ENCODE data around the gene SRMS. TPM values are rescaled to one million over a fixed set of nuclear protein-coding genes. Genes with fewer than 3 reads are reported as not detected.
"Not testable (repeated sequence)": the region's sequence is repeated elsewhere in the genome, so short reads cannot be mapped to it uniquely, and the experiment has no call there.

SRMS gene
- total RNA-seq, 1 donor from 2014 or later: not detected

- Mint-ChIP-seq H3K4me3 (peak overlapping the region; percentile 84), H3K27me3 (ENCODE audit: insufficient read depth) (peaks cover 4% of the 10 kb centered on the region), H3K9me3 (no peaks in the 10 kb centered on the region), H3K4me1 (ENCODE audit: low read depth) (no peaks in the 10 kb centered on the region), H3K36me3 (ENCODE audit: low read depth) (peaks cover 12% of the 10 kb centered on the region), H3K27ac (peak overlapping the region; percentile 68)
- DNase-seq (ENCODE audit: low spot score): no peak
- intact Hi-C loops (cut with micrococcal nuclease): loop anchor here (2.0 kb wide), 1 partner anchor 105 kb away; the partner anchor contains the start of gene GMEB2
Observed at GRCh38 chr20:63521602-63522001, 25.9 kb downstream of the SRMS start.

- H3K4me3 Mint-ChIP-seq: peak overlapping the region; percentile 84
- H3K9me3 Mint-ChIP-seq: no peaks in the 10 kb centered on the region
- H3K36me3 Mint-ChIP-seq (ENCODE audit: low read depth): peaks cover 12% of the 10 kb centered on the region
- intact Hi-C loops (cut with micrococcal nuclease): loop anchor here (1.0 to 2.0 kb wide), 6 partner anchors 16 to 542 kb away; partner anchors contain the start of genes GMEB2, PTK6, TCEA2 and TPD52L2
- peak; percentile 72 for DNase-seq (ENCODE audit: low spot score)
- peak overlapping the region; percentile 68 for H3K27ac Mint-ChIP-seq
- no peaks in the 10 kb centered on the region for H3K4me1 Mint-ChIP-seq (ENCODE audit: low read depth)
- peaks cover 4% of the 10 kb centered on the region for H3K27me3 Mint-ChIP-seq (ENCODE audit: insufficient read depth)
Observed at GRCh38 chr20:63520934-63521601, 26.5 kb downstream of the SRMS start.

GRCh38 chr20:63520504-63520933, 27.0 kb downstream of the SRMS start, which contains the start of gene PPDPF:
TSS of gene PPDPF (plus strand) at chr20:63520765. CDS start at chr20:63521309, 544 bp downstream.
- H3K4me3 Mint-ChIP-seq: peak within 1 kb of the TSS; percentile 84
- no peaks in the 10 kb centered on the region for H3K9me3 Mint-ChIP-seq

GRCh38 chr20:63519668-63520503, 27.7 kb downstream of the SRMS start:
- Mint-ChIP-seq H3K9me3 (no peaks in the 10 kb centered on the region), H3K36me3 (ENCODE audit: low read depth) (peaks cover 12% of the 10 kb centered on the region), H3K4me3 (peak overlapping the region; percentile 74), H3K4me1 (ENCODE audit: low read depth) (no peaks in the 10 kb centered on the region), H3K27me3 (ENCODE audit: insufficient read depth) (peaks cover 4% of the 10 kb centered on the region), H3K27ac (no peak overlapping the region)
- intact Hi-C loops (cut with micrococcal nuclease): loop anchor here (1.0 to 2.0 kb wide), 6 partner anchors 17 to 543 kb away; partner anchors contain the start of genes GMEB2, PTK6, TCEA2 and TPD52L2
- DNase-seq (ENCODE audit: low spot score): peak; percentile 68

More at GRCh38 chr20:63520504-63520933, 27.0 kb downstream of the SRMS start, which contains the start of gene PPDPF:
- no peaks in the 10 kb centered on the region for H3K4me1 Mint-ChIP-seq (ENCODE audit: low read depth)
- DNase-seq (ENCODE audit: low spot score): peak; percentile 81
- intact Hi-C loops (cut with micrococcal nuclease): loop anchor here (1.0 to 2.0 kb wide), 6 partner anchors 17 to 543 kb away; partner anchors contain the start of genes GMEB2, PTK6, TCEA2 and TPD52L2
- peaks cover 4% of the 10 kb centered on the region for H3K27me3 Mint-ChIP-seq (ENCODE audit: insufficient read depth)
- H3K27ac Mint-ChIP-seq: peak within 1 kb of the TSS; percentile 70
- peaks cover 12% of the 10 kb centered on the region for H3K36me3 Mint-ChIP-seq (ENCODE audit: low read depth)

GRCh38 chr20:63518946-63519667, 28.4 kb downstream of the SRMS start:
- H3K4me3 Mint-ChIP-seq: peak overlapping the region; percentile 74
- intact Hi-C loops (cut with micrococcal nuclease): no loop called here
- H3K4me1 Mint-ChIP-seq (ENCODE audit: low read depth): no peaks in the 10 kb centered on the region
- no peak for DNase-seq (ENCODE audit: low spot score)
- H3K9me3 Mint-ChIP-seq: no peaks in the 10 kb centered on the region
- H3K27ac Mint-ChIP-seq: no peak overlapping the region
- H3K27me3 Mint-ChIP-seq (ENCODE audit: insufficient read depth): peaks cover 6% of the 10 kb centered on the region
- H3K36me3 Mint-ChIP-seq (ENCODE audit: low read depth): peaks cover 13% of the 10 kb centered on the region

GRCh38 chr20:63518351-63518861, 29.1 kb downstream of the SRMS start:
- Mint-ChIP-seq H3K27ac (no peak overlapping the region), H3K4me3 (peak overlapping the region; percentile 63), H3K27me3 (ENCODE audit: insufficient read depth) (peaks cover 6% of the 10 kb centered on the region), H3K4me1 (ENCODE audit: low read depth) (no peaks in the 10 kb centered on the region), H3K9me3 (no peaks in the 10 kb centered on the region), H3K36me3 (ENCODE audit: low read depth) (peaks cover 8% of the 10 kb centered on the region)
- intact Hi-C loops (cut with micrococcal nuclease): no loop called here
- no peak for DNase-seq (ENCODE audit: low spot score)

GRCh38 chr20:63517376-63518309, 29.9 kb downstream of the SRMS start:
- Mint-ChIP-seq H3K9me3 (no peaks in the 10 kb centered on the region), H3K27me3 (ENCODE audit: insufficient read depth) (peaks cover 8% of the 10 kb centered on the region), H3K4me3 (peak overlapping the region; percentile 63), H3K36me3 (ENCODE audit: low read depth) (peaks cover 6% of the 10 kb centered on the region), H3K27ac (no peak overlapping the region), H3K4me1 (ENCODE audit: low read depth) (no peaks in the 10 kb centered on the region)
- intact Hi-C loops (cut with micrococcal nuclease): no loop called here
- no peak for DNase-seq (ENCODE audit: low spot score)

GRCh38 chr20:63514520-63514919, 33.0 kb downstream of the SRMS start:
- intact Hi-C loops (cut with micrococcal nuclease): not testable (repeated sequence)

GRCh38 chr20:63513207-63513606, 34.3 kb downstream of the SRMS start:
- no peak for DNase-seq (ENCODE audit: low spot score)
- intact Hi-C loops (cut with micrococcal nuclease): no loop called here
- Mint-ChIP-seq H3K27ac (no peak overlapping the region), H3K9me3 (no peaks in the 10 kb centered on the region), H3K4me1 (ENCODE audit: low read depth) (no peaks in the 10 kb centered on the region), H3K27me3 (ENCODE audit: insufficient read depth) (peaks cover 18% of the 10 kb centered on the region), H3K4me3 (no peak overlapping the region), H3K36me3 (ENCODE audit: low read depth) (peaks cover 3% of the 10 kb centered on the region)

More at GRCh38 chr20:63514520-63514919, 33.0 kb downstream of the SRMS start:
- H3K4me1 Mint-ChIP-seq (ENCODE audit: low read depth); DNase-seq (ENCODE audit: low spot score); H3K36me3 Mint-ChIP-seq (ENCODE audit: low read depth); H3K9me3 Mint-ChIP-seq; H3K27ac Mint-ChIP-seq; H3K4me3 Mint-ChIP-seq: not testable (repeated sequence)
- peaks cover 18% of the 10 kb centered on the region for H3K27me3 Mint-ChIP-seq (ENCODE audit: insufficient read depth)

- intact Hi-C loops (cut with micrococcal nuclease): no loop called here
- Mint-ChIP-seq H3K36me3 (ENCODE audit: low read depth) (peaks cover 2% of the 10 kb centered on the region), H3K4me3 (no peak overlapping the region), H3K27ac (no peak overlapping the region), H3K9me3 (peaks cover under 1% of the 10 kb centered on the region), H3K27me3 (ENCODE audit: insufficient read depth) (peaks cover 20% of the 10 kb centered on the region), H3K4me1 (ENCODE audit: low read depth) (no peaks in the 10 kb centered on the region)
- DNase-seq (ENCODE audit: low spot score): no peak
Observed at GRCh38 chr20:63509088-63509564, 38.4 kb downstream of the SRMS start.

GRCh38 chr20:63508072-63508768, 39.3 kb downstream of the SRMS start:
- Mint-ChIP-seq H3K9me3 (peaks cover 3% of the 10 kb centered on the region), H3K4me3 (peak overlapping the region; percentile 20), H3K36me3 (ENCODE audit: low read depth) (peaks cover 1% of the 10 kb centered on the region), H3K27me3 (ENCODE audit: insufficient read depth) (peaks cover 20% of the 10 kb centered on the region), H3K4me1 (ENCODE audit: low read depth) (no peaks in the 10 kb centered on the region), H3K27ac (peak overlapping the region; percentile 56)
- intact Hi-C loops (cut with micrococcal nuclease): no loop called here
- DNase-seq (ENCODE audit: low spot score): no peak

All from activated T-helper 1 cell treated with anti-CD3 and anti-CD28 coated beads, Interleukin-12 subunit alpha, Interleukin-12 subunit beta, Interleukin-2, Interleukin-4 antibody, amounts not matched to agents 30 ng/mL and 10 ng/mL and 1 ng/mL, durations not matched to agents 14 hours and 24 hours and 36 hours (primary cell).